ENCODE data around the gene OR4F17.
"Not testable (repeated sequence)": the region's sequence is repeated elsewhere in the genome, so short reads cannot be mapped to it uniquely, and the experiment has no call there.

Gene OR4F17

GRCh38 chr19:106804-107203 lies at the start of gene OR4F17:
Gene OR4F17, plus strand, starts transcription at chr19:107104. Its CDS starts 3,575 bp downstream, at chr19:110679.
- not testable (repeated sequence) for DNase-seq

- not testable (repeated sequence) for DNase-seq
Measured at GRCh38 chr19:70793-71192, 36.1 kb upstream of the OR4F17 start.

GRCh38 chr19:82864-83263 lies 24.0 kb upstream of the OR4F17 start:
- not testable (repeated sequence) for DNase-seq

- not testable (repeated sequence) for DNase-seq
Measured at GRCh38 chr19:83626-84025, 23.3 kb upstream of the OR4F17 start.

- DNase-seq, result not testable (repeated sequence)
Measured at GRCh38 chr19:90678-91077, 16.2 kb upstream of the OR4F17 start.

GRCh38 chr19:94794-95193 lies 12.1 kb upstream of the OR4F17 start:
- not testable (repeated sequence) for DNase-seq

GRCh38 chr19:97647-98046 lies 9.3 kb upstream of the OR4F17 start:
- not testable (repeated sequence) for DNase-seq

GRCh38 chr19:120443-121140 lies 13.7 kb downstream of the OR4F17 start:
- DNase-seq, result not testable (repeated sequence)
